ENCODE results near the gene SOX6.

SOX6 gene

GRCh38 chr11:16194566-16194965 lies 161.8 kb downstream of the SOX6 start:
- no peak for DNase-seq (ENCODE audit: low read depth in 2 of 3, low spot score in 2 of 3)

GRCh38 chr11:16193897-16194381 lies 162.4 kb downstream of the SOX6 start:
- DNase-seq (ENCODE audit: low read depth in 2 of 3, low spot score in 2 of 3), result no peak

DNA sequence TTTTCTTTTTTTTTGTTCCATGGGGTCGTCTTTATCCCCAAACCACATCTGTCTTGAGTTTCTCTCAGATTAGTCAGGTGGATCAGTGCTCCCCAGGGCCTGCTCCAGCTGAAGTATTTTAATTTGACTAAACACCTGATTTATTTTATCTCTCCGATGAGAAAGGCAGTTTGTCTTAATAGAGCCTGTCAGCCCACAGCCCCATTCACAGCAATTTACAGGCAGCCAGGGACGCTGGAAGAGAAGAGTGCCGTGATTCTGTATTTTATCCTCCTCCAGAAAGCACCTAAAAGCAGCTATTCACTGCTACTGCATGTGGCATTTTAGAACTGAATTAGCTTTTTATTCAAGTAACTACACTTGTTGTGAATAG lies 164.5 kb downstream of the SOX6 start:
- no peak for DNase-seq (ENCODE audit: low read depth in 2 of 3, low spot score in 2 of 3)

DNA sequence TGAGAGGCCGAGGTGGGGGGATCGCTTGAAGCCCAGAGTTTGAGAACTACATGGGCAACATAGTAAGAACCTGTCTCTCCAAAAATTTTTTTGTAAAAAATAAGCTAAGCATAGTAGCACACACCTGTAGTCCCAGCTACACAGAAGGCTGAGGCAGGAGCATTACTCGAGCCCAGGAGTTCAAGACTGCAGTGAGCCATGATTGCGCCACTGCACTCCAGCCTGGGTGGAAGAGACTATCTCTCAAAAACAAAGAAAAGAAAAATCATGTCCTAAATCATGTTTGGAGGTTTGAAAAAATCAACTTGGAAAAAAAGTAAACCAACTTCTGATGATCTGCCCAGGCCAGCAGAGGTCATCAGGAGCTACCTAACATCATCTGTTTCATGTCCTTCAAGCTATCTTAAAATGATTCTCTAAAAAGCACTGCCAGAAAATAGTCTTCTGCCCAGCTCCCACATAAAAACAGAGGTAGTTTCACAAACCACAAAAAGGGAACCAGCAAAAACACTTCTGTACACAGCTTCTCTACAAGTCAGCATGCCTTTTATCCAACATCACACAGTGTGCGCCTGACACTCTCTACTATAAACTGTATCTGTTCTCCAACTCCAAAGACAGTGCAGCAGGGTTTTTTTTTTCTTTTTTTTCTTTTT lies 165.0 kb downstream of the SOX6 start:
- no peak for DNase-seq (ENCODE audit: low read depth in 2 of 3, low spot score in 2 of 3)

DNA sequence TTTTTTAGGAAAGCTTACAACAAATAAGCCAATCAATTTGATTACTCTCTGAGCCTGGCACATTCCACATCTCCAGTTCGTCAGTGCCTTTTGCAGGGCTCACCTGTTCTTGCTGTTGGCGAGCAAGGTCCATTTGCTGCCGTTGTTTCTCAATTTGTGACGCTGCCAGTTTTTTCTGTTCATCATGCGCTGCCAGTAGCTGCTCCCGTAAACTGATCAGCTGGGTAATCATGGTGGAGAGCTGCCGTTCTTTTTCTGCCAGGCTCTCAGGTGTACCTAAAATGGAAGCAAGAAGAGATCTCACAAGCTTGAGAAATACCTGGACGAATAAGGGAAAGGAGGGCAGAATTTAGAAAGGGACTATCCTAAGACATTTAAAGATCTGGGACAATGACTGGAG lies 169.7 kb downstream of the SOX6 start:
- DNase-seq (ENCODE audit: low read depth in 2 of 3, low spot score in 2 of 3), result no peak

DNA sequence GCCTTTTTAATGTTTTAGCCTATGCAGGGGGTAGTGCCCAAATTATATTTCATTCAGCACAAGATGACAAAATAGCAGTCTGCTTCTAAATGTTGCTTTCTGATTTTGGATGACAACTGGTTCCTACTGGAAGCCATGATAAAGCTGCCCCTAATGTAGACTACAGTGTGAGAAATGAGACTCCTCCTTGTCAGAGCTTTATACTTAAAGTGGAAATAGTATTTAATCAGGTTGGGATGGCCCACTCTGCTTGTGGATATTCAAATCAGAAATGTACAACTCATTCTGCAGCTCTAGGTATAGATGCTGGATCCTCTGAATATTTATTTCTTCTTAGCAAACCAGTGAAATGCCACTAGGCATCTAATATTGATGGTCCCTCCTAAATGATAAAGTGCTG lies 171.3 kb downstream of the SOX6 start:
- no peak for DNase-seq (ENCODE audit: low read depth in 2 of 3, low spot score in 2 of 3)

DNA sequence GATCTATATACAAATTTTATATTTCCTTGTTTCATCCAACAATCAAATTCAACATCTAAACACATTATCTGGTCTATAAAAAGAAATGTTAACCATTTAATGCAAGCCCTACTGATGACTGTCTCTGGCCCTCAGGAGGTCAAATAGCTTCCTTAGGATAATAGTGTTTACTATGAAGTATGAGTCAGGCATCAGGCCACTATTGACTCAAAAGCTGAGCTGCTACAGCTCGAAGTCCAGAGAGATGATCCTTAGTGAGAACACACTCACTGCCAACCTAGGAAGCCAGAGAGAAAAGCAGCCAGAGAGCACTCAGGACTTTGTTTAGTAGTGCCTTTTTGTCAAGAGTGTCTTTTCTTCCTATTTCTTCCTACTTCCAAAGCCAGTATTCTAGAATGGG lies 171.8 kb downstream of the SOX6 start:
- no peak for DNase-seq (ENCODE audit: low read depth in 2 of 3, low spot score in 2 of 3)

DNA sequence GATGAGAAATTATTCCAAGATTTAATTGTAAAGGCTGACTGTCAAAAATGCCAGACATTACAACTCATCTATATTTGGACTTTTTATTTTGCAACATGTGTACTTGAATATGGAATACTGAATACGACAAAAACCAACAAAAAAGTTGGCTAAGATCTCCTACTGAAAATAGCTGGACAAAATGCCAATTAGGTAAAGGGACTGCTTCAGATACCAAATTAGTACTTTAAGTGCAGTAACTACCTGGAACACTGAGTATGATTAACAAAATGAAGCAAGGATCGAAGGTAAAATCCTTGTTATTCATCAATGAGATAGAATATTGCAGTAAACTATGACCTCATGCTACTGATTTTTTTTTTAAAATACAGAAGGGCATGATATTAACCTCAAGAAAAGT lies 173.8 kb downstream of the SOX6 start:
- no peak for DNase-seq (ENCODE audit: low read depth in 2 of 3, low spot score in 2 of 3)

DNA sequence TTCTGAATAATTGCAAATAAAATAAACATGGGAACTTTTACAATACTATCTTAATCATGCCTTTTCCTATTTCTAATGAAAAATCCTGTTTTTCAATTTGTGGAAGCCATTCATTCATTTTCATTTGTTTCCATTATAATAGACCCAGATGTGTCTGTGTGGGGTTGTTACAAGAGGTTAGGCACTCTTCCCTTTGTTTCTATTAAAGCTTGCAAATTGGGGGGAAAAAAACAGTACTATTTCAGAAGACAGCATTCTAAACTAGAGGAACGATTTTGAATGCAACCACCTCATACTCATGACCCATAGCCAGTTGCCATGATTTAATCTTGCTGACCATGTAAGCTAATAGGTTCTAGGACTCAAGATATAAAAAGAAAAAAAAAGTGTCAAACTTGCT lies 175.5 kb downstream of the SOX6 start:
- DNase-seq (ENCODE audit: low read depth in 2 of 3, low spot score in 2 of 3), result no peak

DNA sequence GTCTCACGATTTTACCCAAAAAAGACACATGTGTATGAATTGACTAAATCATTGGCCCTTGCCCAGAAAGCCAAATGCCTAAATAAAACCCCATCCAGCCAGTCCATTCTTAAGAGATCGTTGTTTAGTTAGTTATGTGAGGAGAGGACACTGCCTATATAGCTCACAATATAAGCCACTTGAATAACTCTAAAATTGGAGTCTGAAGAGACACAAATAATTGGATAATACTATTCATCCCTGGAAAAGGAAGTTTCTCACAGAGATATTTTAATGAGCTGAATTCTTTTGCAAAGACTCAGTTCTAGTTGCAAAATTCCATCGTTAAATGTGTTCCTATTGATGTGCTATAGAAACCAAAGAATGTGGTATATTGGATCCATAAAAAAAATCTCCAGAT lies 176.7 kb downstream of the SOX6 start:
- DNase-seq (ENCODE audit: low read depth in 2 of 3, low spot score in 2 of 3), result no peak

- DNase-seq (ENCODE audit: low read depth in 2 of 3, low spot score in 2 of 3), result no peak
Observed at GRCh38 chr11:16178273-16178672, 178.1 kb downstream of the SOX6 start.

GRCh38 chr11:16177688-16178087 lies 178.7 kb downstream of the SOX6 start:
- no peak for DNase-seq (ENCODE audit: low read depth in 2 of 3, low spot score in 2 of 3)

GRCh38 chr11:16173798-16174197 lies 182.5 kb downstream of the SOX6 start:
- no peak for DNase-seq (ENCODE audit: low read depth in 2 of 3, low spot score in 2 of 3)

DNA sequence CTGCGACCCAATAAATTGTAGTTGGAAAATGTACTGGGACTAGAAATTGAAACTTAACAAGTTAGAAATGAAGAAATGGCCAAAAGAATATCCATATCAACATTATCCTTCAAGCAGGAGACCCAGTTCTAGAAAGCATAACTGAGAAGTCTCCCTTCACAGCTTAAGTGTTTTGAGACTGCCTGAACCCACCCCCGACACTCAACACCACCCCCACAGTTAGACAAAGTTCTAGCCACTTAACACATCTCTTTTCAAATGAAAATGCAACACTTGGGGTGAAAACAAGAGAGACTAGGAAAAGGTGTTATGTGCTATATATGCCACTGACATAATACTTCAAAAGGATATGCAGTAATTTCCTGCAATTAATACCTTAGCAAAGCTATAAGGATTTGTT lies 184.5 kb downstream of the SOX6 start:
- DNase-seq (ENCODE audit: low read depth in 2 of 3, low spot score in 2 of 3), result no peak

GRCh38 chr11:16169956-16170847 lies 186.1 kb downstream of the SOX6 start:
- DNase-seq (ENCODE audit: low read depth in 2 of 3, low spot score in 2 of 3), result no peak

GRCh38 chr11:16169541-16169940 lies 186.8 kb downstream of the SOX6 start:
- DNase-seq (ENCODE audit: low read depth in 2 of 3, low spot score in 2 of 3), result no peak

DNA sequence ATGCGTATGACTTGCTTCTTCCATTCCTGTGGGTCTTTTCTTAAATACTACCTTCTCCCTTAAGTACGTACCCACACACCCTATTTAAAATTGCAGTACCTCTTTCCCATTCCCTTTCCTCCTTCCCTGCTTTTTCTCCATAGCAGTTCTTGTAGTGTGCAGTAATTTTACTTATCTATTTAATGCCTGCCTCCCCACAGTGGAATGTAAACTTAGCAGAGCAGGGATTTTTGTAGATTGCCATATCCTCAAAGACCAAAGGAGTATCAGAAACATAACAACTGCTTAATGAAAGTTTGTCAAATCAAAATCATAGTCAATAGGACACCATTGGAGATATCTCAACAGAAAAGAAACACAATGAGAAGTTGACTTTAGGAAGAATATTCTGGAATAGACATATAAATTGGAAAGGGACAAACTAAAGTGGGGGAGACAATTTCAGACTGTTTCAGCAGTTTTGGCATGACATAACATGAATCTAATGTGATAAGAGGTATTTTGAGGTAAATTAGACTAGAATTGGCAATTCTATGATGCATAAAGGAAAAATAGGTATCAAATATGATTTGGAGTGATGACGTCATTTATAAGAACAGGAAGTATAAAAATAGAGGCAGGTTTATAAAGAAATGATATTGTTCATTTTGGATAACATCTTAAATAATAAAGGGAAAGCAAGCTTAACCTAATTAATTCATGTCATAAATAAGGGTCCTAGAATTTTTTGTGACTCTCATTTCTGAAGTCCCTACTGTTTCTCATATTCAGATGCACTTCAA lies 188.4 kb downstream of the SOX6 start:
- no peak for DNase-seq (ENCODE audit: low read depth in 2 of 3, low spot score in 2 of 3)

DNA sequence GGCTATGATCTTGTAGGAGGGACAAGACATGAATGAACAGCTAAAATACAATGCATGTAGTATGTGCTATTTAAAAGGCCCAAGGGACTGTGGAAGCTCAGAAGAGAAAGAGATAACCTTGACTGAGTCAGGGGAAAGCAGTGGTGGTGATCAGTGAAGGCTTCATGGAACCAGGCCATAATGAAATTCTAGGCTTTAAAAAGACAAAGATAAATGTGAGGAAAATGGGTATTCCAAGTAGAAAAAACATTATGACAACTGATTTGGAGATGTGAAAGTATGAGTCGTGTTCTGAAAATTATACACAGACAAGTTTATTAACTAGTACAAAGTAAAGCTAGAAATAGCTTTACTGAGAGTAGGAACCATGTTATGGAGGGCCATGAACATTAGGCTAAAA lies 189.8 kb downstream of the SOX6 start:
- no peak for DNase-seq (ENCODE audit: low read depth in 2 of 3, low spot score in 2 of 3)

GRCh38 chr11:16160146-16160545 lies 196.2 kb downstream of the SOX6 start:
- DNase-seq (ENCODE audit: low read depth in 2 of 3, low spot score in 2 of 3), result no peak

DNA sequence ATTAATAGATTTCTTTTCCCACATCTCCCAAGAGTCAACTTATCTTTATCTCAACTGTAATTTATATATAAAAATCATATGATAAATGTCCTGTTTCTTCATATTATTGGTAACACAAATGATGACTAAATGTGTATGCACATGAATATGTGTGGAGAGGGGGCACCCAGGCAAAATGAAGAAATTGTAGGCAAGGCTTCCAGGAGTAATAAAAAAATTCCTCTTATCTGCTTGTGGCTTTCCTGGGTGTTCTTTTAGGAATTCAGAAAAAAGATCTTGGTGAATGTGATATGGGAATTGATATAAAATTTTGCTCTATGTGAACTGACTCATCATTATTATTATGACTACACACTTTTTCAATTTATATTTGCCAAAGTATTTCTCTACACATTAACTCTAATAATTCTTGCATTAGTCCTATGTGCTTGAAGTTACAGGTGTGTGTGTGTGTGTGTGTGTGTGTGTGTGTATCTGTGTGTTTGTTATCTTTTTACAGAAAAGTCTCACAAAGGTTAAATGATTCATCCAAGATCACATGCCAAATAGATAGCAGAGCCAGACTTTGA lies 197.8 kb downstream of the SOX6 start:
- DNase-seq (ENCODE audit: low read depth in 2 of 3, low spot score in 2 of 3), result no peak

DNA sequence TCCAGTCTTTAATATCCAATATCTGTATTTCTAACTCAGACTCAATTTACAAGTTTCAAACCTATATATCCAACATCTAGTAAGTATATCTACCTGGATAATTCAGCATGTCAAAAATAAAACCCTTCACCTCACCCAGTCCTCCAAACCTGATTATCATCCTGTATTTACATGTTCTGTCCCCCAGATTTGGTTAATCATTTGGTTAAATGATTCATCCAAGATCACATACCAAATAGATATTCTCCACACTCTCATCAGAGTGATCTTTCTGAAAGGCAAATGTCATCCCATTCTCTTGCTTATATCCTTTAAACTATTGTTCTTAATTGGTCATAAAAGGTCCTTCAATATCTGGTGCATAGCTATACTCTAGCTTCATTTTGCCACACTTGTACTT lies 199.0 kb downstream of the SOX6 start:
- DNase-seq (ENCODE audit: low read depth in 2 of 3, low spot score in 2 of 3), result no peak

DNA sequence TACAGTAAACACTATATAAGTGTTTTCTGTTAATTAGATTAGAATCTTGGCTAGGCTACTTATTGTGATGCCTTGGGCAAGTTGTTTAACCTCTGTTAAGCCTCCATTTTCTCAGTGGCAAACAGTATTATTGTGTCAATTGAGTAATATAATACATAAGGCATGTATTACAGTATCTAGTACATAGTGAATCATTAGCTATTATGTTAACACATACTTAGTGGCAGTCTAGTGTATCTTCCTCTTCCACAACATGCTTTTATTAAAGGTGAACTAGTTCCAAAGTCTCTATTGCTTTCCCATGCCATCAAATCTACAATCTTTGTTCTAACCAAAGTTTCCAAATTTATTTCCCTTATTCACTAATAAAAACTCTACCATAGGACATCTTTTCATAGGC lies 200.9 kb downstream of the SOX6 start:
- DNase-seq (ENCODE audit: low read depth in 2 of 3, low spot score in 2 of 3), result no peak

Data from activated CD8-positive, alpha-beta memory T cell treated with anti-CD3 and anti-CD28 coated beads for 48 hours (primary cell).